Osteoblast (primary cell): Measurements from ENCODE around the gene NELL2. TPM values are rescaled to one million over a fixed set of nuclear protein-coding genes. Genes with fewer than 3 reads are reported as not detected.
"Not testable (repeated sequence)": the region's sequence is repeated elsewhere in the genome, so short reads cannot be mapped to it uniquely, and the experiment has no call there.

Source experiments
- DNase-seq: peaks from one replicate; pipeline ENCODE4 v3.0.0; 2011; ENCODE audit warnings: low spot score, mixed read lengths; ENCODE audit not compliant: insufficient read length; ENCODE audit errors: missing footprints
- H2AFZ ChIP-seq: 2 replicates; pipeline ENCODE4 v1.6.0; 2011; ENCODE audit warnings: mild to moderate bottlenecking, low read length
- H3K27ac ChIP-seq: 2 replicates; pipeline ENCODE4 v1.5.1; 2011; ENCODE audit warnings: mild to moderate bottlenecking, low read depth, low read length, moderate library complexity
- H3K27me3 ChIP-seq: 2 replicates; pipeline ENCODE4 v1.6.0; 2012; ENCODE audit warnings: mild to moderate bottlenecking, control low read depth, inconsistent platforms, low read length, moderate library complexity; ENCODE audit not compliant: insufficient read depth
- H3K36me3 ChIP-seq: 2 replicates; pipeline ENCODE4 v1.5.1; 2011; ENCODE audit warnings: mild to moderate bottlenecking, low read length, control low read depth, moderate library complexity; ENCODE audit not compliant: insufficient read depth
- H3K4me1 ChIP-seq: 2 replicates; pipeline ENCODE4 v1.5.1; 2011; ENCODE audit warnings: mild to moderate bottlenecking, low read length, control low read depth, moderate library complexity; ENCODE audit not compliant: insufficient read depth
- H3K4me2 ChIP-seq: 2 replicates; pipeline ENCODE4 v1.6.0; 2011; ENCODE audit warnings: mild to moderate bottlenecking, low read length; ENCODE audit not compliant: insufficient read depth
- H3K4me3 ChIP-seq: fragments of 200-600 bp; sonication (generic); 3 replicates; pipeline ENCODE4 v1.5.1; 2012; ENCODE audit warnings: mild to moderate bottlenecking, low read length, inconsistent platforms; ENCODE audit not compliant: insufficient read depth
- H3K79me2 ChIP-seq: 2 replicates; pipeline ENCODE4 v1.6.0; 2012; ENCODE audit warnings: mild to moderate bottlenecking, low read length, control low read depth, inconsistent platforms; ENCODE audit not compliant: insufficient read depth
- H3K9me3 ChIP-seq: 2 replicates; pipeline ENCODE4 v1.5.1; 2011; ENCODE audit warnings: low read depth, low read length, control low read depth
- H4K20me1 ChIP-seq: 2 replicates; pipeline ENCODE4 v1.6.0; 2012; ENCODE audit warnings: mild to moderate bottlenecking, low read length, control low read depth; ENCODE audit not compliant: insufficient read depth
- total RNA-seq: library from RNA; depleted of rRNA; stranded (reverse); fragments of >200 nt; gene quantifications from 2 replicates; pipeline ENCODE4 v1.2.3, GENCODE V29; 2012
- TF ChIP-seq, protein P1 (sequence below): IDR thresholded peaks from 2 replicates; pipeline ENCODE4 v1.5.1; 2011; ENCODE audit warnings: mild to moderate bottlenecking, low read depth, low read length, moderate library complexity; ENCODE audit errors: extremely low read depth

The NELL2 gene
- total RNA-seq, 1 donor, result not detected

DNA sequence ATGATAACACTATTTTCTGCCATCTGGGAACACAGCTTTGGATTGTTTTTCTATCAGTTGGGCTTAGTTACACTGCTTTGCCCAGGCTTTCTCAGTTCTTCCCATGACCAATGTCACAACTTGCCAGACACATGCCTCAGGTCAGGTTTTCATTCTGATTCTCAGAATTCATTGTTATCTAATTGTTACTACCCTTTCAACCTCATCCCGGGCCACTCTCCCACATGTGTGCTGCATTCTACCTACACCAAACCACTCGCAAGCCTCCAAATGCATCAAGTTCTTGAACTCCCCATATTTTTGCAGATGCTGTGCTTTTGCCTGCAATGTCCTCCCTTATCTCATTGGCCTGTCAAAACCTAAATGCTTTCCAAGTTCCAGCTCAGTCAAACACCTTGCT is 36.3 kb downstream of the NELL2 start:
- Histone ChIP-seq H2AFZ (no peak overlapping the region), H3K4me3 (no peak overlapping the region), H3K4me1 (no peaks in the 10 kb centered on the region), H3K4me2 (no peak overlapping the region), H3K36me3 (no peaks in the 10 kb centered on the region), H4K20me1 (no peaks in the 10 kb centered on the region), H3K27me3 (no peaks in the 10 kb centered on the region), H3K79me2 (no peaks in the 10 kb centered on the region), H3K9me3 (no peaks in the 10 kb centered on the region), H3K27ac (no peak overlapping the region)
- DNase-seq, result no peak
- TF ChIP-seq, protein P1, sequence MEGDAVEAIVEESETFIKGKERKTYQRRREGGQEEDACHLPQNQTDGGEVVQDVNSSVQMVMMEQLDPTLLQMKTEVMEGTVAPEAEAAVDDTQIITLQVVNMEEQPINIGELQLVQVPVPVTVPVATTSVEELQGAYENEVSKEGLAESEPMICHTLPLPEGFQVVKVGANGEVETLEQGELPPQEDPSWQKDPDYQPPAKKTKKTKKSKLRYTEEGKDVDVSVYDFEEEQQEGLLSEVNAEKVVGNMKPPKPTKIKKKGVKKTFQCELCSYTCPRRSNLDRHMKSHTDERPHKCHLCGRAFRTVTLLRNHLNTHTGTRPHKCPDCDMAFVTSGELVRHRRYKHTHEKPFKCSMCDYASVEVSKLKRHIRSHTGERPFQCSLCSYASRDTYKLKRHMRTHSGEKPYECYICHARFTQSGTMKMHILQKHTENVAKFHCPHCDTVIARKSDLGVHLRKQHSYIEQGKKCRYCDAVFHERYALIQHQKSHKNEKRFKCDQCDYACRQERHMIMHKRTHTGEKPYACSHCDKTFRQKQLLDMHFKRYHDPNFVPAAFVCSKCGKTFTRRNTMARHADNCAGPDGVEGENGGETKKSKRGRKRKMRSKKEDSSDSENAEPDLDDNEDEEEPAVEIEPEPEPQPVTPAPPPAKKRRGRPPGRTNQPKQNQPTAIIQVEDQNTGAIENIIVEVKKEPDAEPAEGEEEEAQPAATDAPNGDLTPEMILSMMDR, result no peak

DNA sequence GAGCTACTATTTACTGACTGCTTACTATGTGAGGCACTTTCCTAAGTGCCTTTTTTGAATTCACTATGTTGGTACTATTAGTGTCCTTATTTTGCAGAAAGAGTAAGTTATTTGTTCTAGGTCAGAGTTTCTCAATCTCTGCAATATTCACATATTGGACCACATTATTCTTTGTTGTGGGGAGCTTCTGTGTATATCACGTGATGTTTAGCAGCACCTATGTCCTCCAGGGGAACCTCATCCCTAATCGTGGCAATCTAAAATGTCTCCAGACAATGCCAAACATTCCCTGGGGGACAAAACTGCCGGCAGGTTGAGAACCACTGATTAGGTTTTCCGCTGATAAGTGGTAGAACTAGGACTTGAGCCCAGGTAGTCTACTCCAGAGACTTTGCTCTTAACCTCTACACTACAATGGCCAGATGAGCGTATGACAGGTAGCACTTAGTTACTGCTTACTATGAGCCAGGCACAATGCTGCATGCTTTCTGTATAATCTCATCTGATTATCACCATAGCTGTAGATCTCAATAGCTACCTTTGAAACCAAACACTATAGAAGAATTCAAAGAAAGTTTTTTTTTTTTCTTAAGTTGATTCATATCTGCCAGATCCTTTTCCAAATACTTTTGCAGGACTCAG is 38.9 kb downstream of the NELL2 start:
- H3K36me3 ChIP-seq, result no peaks in the 10 kb centered on the region
- no peak overlapping the region for H2AFZ ChIP-seq
- no peaks in the 10 kb centered on the region for H3K9me3 ChIP-seq
- no peaks in the 10 kb centered on the region for H3K4me1 ChIP-seq
- no peak overlapping the region for H3K27ac ChIP-seq
- no peak for DNase-seq
- TF ChIP-seq, protein P1, result no peak
- H4K20me1 ChIP-seq, result no peaks in the 10 kb centered on the region
- H3K4me3 ChIP-seq, result no peak overlapping the region
- no peaks in the 10 kb centered on the region for H3K79me2 ChIP-seq
- no peaks in the 10 kb centered on the region for H3K27me3 ChIP-seq
- H3K4me2 ChIP-seq, result no peak overlapping the region

DNA sequence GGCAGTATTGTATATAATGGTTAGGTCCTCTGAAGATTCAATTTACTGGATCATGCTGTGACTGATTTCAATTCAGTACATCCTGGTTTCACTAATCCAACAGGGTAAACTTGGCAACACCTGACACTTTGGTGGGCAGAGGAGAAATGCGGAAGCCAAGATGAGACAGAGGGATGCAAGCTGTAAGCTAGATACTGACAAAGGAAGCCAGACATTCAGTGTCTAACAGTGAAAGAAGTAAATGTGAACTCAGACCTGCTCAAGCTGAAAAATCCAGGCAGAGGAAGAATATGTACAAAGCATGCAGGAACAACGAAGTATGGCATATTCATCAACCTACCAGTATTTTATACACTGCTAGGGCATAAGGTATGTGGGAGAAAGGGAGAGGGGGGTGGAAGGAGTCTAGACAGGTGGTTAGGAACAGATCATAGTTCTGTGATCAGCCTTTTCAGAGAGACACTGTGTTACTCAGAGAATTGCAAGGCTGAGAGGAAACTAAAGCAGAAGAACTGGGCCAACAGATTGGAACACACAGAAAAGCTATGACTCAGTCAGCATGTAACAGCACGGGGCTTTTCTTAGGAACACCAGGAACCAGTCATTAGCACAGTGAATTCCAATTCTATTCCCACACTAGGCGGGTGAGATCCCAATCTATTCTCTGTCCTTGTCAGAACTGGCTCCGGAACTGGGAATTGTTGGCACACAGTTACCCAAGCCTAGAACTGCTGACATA is 40.3 kb downstream of the NELL2 start:
- Histone ChIP-seq H3K27me3 (no peaks in the 10 kb centered on the region), H3K4me1 (no peaks in the 10 kb centered on the region), H2AFZ (no peak overlapping the region), H3K36me3 (no peaks in the 10 kb centered on the region), H3K79me2 (no peaks in the 10 kb centered on the region), H3K4me2 (no peak overlapping the region), H3K27ac (no peak overlapping the region), H3K9me3 (no peaks in the 10 kb centered on the region), H3K4me3 (no peak overlapping the region), H4K20me1 (no peaks in the 10 kb centered on the region)
- DNase-seq, result no peak
- TF ChIP-seq, protein P1, result no peak

DNA sequence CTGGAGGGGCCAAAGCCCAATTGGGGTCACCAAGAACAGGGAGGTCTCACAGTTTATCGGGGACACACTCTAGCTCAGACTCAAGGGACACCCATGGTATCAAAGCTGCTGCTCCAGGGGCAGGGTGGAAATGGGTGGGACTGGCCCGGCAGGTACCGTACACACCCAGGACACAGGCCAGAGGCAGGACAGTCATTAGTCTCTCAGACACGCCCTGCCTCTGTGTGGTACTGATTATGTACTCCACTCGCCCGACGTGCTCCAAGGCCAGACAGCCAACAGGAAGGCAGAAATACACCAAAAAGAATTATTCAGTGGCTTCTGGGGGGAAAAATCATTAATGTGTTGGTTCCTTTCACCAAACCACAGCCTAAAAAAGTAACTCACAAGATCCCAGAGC is 41.1 kb downstream of the NELL2 start:
- not testable (repeated sequence) for H3K36me3 ChIP-seq, H2AFZ ChIP-seq, H3K4me1 ChIP-seq, H3K9me3 ChIP-seq, DNase-seq, H3K27me3 ChIP-seq, H3K4me3 ChIP-seq, H4K20me1 ChIP-seq, H3K4me2 ChIP-seq, H3K79me2 ChIP-seq, H3K27ac ChIP-seq
